GM18526 (cell line): ENCODE results near the gene C16orf92.

Experiments
- POLR2A ChIP-seq: IDR thresholded peaks from 3 replicates; pipeline ENCODE4 v1.6.1; 2011; ENCODE audit not compliant: insufficient read length; ENCODE audit errors: extremely low read depth

C16orf92 gene

GRCh38 chr16:30054451-30054850 lies 31.5 kb downstream of the C16orf92 start:
- no peak for TF ChIP-seq POLR2A

DNA sequence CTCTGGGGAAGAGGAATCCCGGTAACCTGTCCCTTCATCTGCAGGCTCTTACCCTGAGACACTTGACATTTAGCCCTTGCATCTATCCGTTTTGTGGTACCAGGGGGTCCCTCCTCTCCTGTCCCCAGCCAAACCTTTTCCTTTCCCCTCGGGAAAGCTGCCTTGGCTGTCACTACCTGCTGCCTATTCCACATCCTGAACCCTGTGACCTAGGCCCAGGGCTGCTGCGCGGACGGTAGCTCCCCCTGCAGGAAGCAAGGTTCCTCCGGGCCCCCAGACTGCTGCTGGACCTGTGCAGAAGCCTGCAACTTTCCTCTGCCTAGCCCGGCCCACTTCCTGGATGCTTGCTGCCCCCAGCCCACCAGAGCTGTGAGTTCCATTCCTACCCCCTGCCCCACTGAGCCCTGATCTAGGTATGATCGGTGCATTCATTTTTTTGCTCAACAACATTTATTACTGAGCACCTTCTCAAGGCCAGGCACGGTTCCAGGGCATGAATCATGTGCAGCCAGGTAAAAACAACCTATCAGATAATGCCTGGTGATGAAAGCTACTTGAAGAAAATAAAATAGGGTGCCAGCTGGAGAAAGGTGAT lies 32.1 kb downstream of the C16orf92 start:
- no peak for TF ChIP-seq POLR2A

DNA sequence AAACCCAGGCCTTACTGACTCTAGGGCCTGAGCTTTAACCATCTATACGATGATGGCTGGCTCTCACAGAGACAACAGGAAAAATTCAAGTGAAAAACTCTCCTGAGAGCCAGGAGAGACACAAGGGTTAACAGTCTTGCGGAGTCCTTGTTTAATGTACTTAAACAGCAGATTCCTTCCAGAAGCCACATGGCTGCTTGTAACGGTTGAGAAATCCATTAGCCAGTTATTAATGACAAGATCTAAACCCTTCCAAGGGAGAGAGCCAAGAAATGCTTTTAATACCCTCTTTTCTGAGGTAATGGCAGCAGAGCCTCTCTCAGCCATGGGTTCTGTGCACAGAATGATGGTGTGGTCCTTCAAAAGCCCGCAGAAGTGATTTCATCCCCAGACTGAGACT lies 37.3 kb downstream of the C16orf92 start:
- TF ChIP-seq POLR2A = no peak

DNA sequence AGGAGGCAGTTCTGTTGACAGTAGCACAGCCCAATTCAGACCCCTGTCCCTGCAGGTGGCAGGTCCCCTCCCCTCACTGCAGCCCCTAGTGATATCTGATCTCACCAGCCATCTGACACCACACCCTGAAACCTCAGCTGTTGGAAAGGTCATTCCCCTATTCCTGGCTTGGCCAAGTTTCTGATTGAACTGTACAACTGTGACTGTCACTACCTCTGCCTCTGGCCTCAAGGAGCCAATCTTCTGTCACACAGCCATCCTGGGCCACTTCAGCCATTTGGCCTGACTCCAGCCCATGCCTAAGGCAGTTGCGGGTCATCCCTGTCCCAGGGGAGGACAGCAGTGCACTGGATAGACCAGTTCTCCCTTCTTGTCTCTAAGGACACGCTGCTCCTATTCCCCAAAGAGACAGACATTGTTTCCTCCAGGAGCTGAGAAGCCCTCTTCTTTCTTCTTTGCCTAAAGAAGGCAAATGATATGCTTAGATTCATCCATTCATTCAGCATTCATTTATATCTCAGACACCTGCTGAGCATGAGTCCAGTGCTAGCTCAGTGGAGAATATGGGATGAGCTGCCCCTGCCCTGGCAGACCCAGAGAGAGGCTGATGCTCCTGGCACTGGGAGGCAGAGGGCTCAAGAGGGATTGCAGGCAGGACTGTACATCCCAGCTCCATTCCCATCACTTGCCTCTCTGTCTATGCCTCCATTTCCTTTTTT lies 38.0 kb downstream of the C16orf92 start:
- TF ChIP-seq POLR2A = no peak

GRCh38 chr16:30063278-30063892 lies 40.4 kb downstream of the C16orf92 start:
- TF ChIP-seq POLR2A = no peak

GRCh38 chr16:30063893-30064728 lies 41.1 kb downstream of the C16orf92 start:
- TF ChIP-seq POLR2A = peak; percentile 64

GRCh38 chr16:30064729-30065101 lies 41.7 kb downstream of the C16orf92 start:
- no peak for TF ChIP-seq POLR2A

GRCh38 chr16:30065102-30065942 lies 42.3 kb downstream of the C16orf92 start, which contains the start of gene ALDOA:
ALDOA (plus strand) TSS chr16:30065760; CDS start chr16:30066898, 1,138 bp downstream.
- TF ChIP-seq POLR2A = peak; percentile 92

DNA sequence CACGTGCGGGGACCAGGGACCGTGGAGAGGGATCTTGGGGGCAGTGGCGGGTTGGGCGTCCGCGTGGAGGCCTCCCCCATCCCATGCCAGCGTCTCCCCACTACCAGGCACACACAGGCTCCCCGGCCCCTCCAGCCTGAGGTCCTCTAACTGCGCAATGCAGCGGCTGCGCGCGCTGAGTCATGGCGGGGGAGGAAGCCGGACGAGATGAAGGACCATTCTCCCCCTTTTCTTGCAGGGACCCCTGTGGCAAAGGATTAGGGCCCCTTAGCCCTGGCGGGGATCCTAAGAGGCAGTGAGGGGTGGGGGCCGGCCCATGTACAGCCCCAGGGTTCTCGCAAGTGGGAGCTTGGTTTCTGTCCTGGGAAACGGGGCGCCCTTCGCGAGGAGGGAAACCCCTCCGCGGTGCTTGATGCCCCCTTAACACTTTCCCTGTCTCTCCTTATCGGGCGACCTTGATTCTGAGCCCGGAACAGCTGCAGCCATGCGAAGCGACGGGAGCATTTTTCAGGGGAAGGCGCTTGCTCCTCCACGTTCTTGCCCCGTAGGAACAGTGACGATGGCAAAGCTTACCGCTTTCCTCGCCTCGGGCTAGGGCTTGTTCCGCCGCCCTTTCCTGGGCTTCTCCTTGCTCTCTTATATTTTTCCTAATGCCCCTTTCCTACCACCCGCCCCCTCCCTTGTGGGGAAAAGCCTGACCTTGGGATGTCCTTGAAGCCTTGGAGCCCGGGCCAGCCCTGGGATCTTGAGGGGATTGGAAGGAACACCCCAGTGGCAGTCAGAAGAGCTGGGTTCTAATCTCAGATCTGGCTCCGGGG lies 43.2 kb downstream of the C16orf92 start:
- TF ChIP-seq POLR2A = no peak

- no peak for TF ChIP-seq POLR2A
Observed at GRCh38 chr16:30066761-30067583, 44.0 kb downstream of the C16orf92 start.

- TF ChIP-seq POLR2A = no peak
Observed at GRCh38 chr16:30067584-30067916, 44.6 kb downstream of the C16orf92 start.

GRCh38 chr16:30068333-30068732 lies 45.3 kb downstream of the C16orf92 start:
- no peak for TF ChIP-seq POLR2A
